NCI-H2107 (cell line): ENCODE data around the gene RBM20.
A peak's percentile ranks its signal among the peaks of the same experiment; 100 is the strongest.

Experiments
- DNase-seq: peaks from one replicate; lab custom pipeline; 2025; lab: John Stamatoyannopoulos, UW

The RBM20 gene

GRCh38 chr10:110788620-110789385, 144.7 kb downstream of the RBM20 start:
- no peak for DNase-seq

- peak; percentile 46 for DNase-seq
These were observed 145.7 kb downstream of the RBM20 start for GRCh38 chr10:110789604-110790433.

GRCh38 chr10:110790913-110791506, 146.9 kb downstream of the RBM20 start:
- DNase-seq = no peak

GRCh38 chr10:110791541-110792073, 147.5 kb downstream of the RBM20 start:
- no peak for DNase-seq

- DNase-seq = no peak
These were observed 148.5 kb downstream of the RBM20 start for GRCh38 chr10:110792476-110793125.

GRCh38 chr10:110793128-110793812, 149.1 kb downstream of the RBM20 start:
- no peak for DNase-seq

- no peak for DNase-seq
These were observed 149.8 kb downstream of the RBM20 start for GRCh38 chr10:110793886-110794285.

GRCh38 chr10:110794808-110795207, 150.7 kb downstream of the RBM20 start:
- peak; percentile 68 for DNase-seq

- DNase-seq = no peak
These were observed 153.3 kb downstream of the RBM20 start for GRCh38 chr10:110797416-110797815.

- no peak for DNase-seq
These were observed 154.2 kb downstream of the RBM20 start for GRCh38 chr10:110798340-110798739.

- DNase-seq = no peak
These were observed 158.0 kb downstream of the RBM20 start for GRCh38 chr10:110802090-110802489.

GRCh38 chr10:110802551-110803238, 158.6 kb downstream of the RBM20 start:
- DNase-seq = peak; percentile 39

- DNase-seq = no peak
These were observed 159.2 kb downstream of the RBM20 start for GRCh38 chr10:110803239-110803749.

GRCh38 chr10:110803830-110804338, 159.7 kb downstream of the RBM20 start:
- DNase-seq = no peak

GRCh38 chr10:110804376-110804775, 160.2 kb downstream of the RBM20 start:
- DNase-seq = no peak

GRCh38 chr10:110805292-110805691, 161.2 kb downstream of the RBM20 start:
- no peak for DNase-seq

- no peak for DNase-seq
These were observed 162.2 kb downstream of the RBM20 start for GRCh38 chr10:110806335-110806734.

- DNase-seq = no peak
These were observed 164.0 kb downstream of the RBM20 start for GRCh38 chr10:110808123-110808522.

- DNase-seq = no peak
These were observed 164.5 kb downstream of the RBM20 start for GRCh38 chr10:110808615-110809014.

- DNase-seq = no peak
These were observed 166.5 kb downstream of the RBM20 start for GRCh38 chr10:110810625-110811024.
